Measurements from ENCODE around the gene TTLL12.

Gene TTLL12

GRCh38 chr22:43118024-43118849 is 68.7 kb downstream of the TTLL12 start:
- no peak for DNase-seq

GRCh38 chr22:43116932-43117331 is 70.0 kb downstream of the TTLL12 start:
- no peak for DNase-seq

All from NCI-H510A treated with DMSO at 0.1 percent for 48 hours (cell line).